Endothelial cell (in vitro differentiated cells): ENCODE results near the gene RBMS3. TPM values are rescaled to one million over a fixed set of nuclear protein-coding genes. Genes with fewer than 3 reads are reported as not detected.

Source experiments
- DNase-seq: peaks from one replicate; pipeline ENCODE4 v3.0.0; 2021; ENCODE audit warnings: low spot score
- H3K27ac Mint-ChIP-seq: one replicate; pipeline ENCODE4 v1.8.0; 2021; ENCODE audit warnings: mixed read lengths, inconsistent platforms; ENCODE audit not compliant: unreplicated experiment
- H3K27me3 Mint-ChIP-seq: one replicate; pipeline ENCODE4 v1.8.0; 2021; ENCODE audit warnings: mild to moderate bottlenecking, moderate library complexity, mixed read lengths, inconsistent platforms; ENCODE audit not compliant: unreplicated experiment
- H3K36me3 Mint-ChIP-seq: one replicate; pipeline ENCODE4 v1.8.0; 2021; ENCODE audit warnings: mild to moderate bottlenecking, low read depth, mixed read lengths, inconsistent platforms; ENCODE audit not compliant: unreplicated experiment
- H3K4me1 Mint-ChIP-seq: one replicate; pipeline ENCODE4 v1.8.0; 2021; ENCODE audit warnings: mild to moderate bottlenecking, mixed read lengths, inconsistent platforms; ENCODE audit not compliant: unreplicated experiment
- H3K4me3 Mint-ChIP-seq: one replicate; pipeline ENCODE4 v1.8.0; 2021; ENCODE audit warnings: mild to moderate bottlenecking, mixed read lengths, inconsistent platforms; ENCODE audit not compliant: unreplicated experiment
- H3K9me3 Mint-ChIP-seq: one replicate; pipeline ENCODE4 v1.8.0; 2021; ENCODE audit warnings: mixed read lengths, inconsistent platforms; ENCODE audit not compliant: unreplicated experiment
- total RNA-seq: library from RNA; stranded (reverse); fragmentation: NEBNext Ultra II Directional; extraction: Animal tissue kit (Norgen Biotek cat#: 25700); gene quantifications from one replicate; pipeline ENCODE4 v1.2.1, GENCODE V29; 2021; ENCODE audit not compliant: unreplicated experiment
- TF ChIP-seq, protein P1 (sequence below): fragments of 200-600 bp; sonication (generic); IDR thresholded peaks from one replicate; pipeline ENCODE4 v1.5.0; 2021; ENCODE audit warnings: antibody characterized with exemption; ENCODE audit not compliant: unreplicated experiment

The RBMS3 gene
- total RNA-seq, 1 donor from 2014 or later: 30.9 TPM

- Mint-ChIP-seq H3K9me3 (no peaks in the 10 kb centered on the region), H3K4me1 (no peaks in the 10 kb centered on the region), H3K27ac (no peak overlapping the region), H3K36me3 (no peaks in the 10 kb centered on the region), H3K4me3 (no peak overlapping the region), H3K27me3 (no peaks in the 10 kb centered on the region)
- DNase-seq: no peak
- TF ChIP-seq, protein P1, sequence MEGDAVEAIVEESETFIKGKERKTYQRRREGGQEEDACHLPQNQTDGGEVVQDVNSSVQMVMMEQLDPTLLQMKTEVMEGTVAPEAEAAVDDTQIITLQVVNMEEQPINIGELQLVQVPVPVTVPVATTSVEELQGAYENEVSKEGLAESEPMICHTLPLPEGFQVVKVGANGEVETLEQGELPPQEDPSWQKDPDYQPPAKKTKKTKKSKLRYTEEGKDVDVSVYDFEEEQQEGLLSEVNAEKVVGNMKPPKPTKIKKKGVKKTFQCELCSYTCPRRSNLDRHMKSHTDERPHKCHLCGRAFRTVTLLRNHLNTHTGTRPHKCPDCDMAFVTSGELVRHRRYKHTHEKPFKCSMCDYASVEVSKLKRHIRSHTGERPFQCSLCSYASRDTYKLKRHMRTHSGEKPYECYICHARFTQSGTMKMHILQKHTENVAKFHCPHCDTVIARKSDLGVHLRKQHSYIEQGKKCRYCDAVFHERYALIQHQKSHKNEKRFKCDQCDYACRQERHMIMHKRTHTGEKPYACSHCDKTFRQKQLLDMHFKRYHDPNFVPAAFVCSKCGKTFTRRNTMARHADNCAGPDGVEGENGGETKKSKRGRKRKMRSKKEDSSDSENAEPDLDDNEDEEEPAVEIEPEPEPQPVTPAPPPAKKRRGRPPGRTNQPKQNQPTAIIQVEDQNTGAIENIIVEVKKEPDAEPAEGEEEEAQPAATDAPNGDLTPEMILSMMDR: no peak
Observed at GRCh38 chr3:29544701-29545363, 264.0 kb downstream of the RBMS3 start.

GRCh38 chr3:29545615-29546014 is 264.7 kb downstream of the RBMS3 start:
- no peaks in the 10 kb centered on the region for H3K36me3 Mint-ChIP-seq
- H3K27me3 Mint-ChIP-seq: no peaks in the 10 kb centered on the region
- no peak for DNase-seq
- no peak overlapping the region for H3K4me3 Mint-ChIP-seq
- no peak overlapping the region for H3K27ac Mint-ChIP-seq
- no peaks in the 10 kb centered on the region for H3K4me1 Mint-ChIP-seq
- TF ChIP-seq, protein P1: no peak
- H3K9me3 Mint-ChIP-seq: no peaks in the 10 kb centered on the region

GRCh38 chr3:29552051-29552450 is 271.2 kb downstream of the RBMS3 start:
- peaks cover 1% of the 10 kb centered on the region for H3K4me1 Mint-ChIP-seq
- no peak overlapping the region for H3K4me3 Mint-ChIP-seq
- TF ChIP-seq, protein P1: no peak
- no peaks in the 10 kb centered on the region for H3K9me3 Mint-ChIP-seq
- no peaks in the 10 kb centered on the region for H3K27me3 Mint-ChIP-seq
- H3K36me3 Mint-ChIP-seq: no peaks in the 10 kb centered on the region
- DNase-seq: no peak
- H3K27ac Mint-ChIP-seq: no peak overlapping the region

GRCh38 chr3:29554566-29554965 is 273.7 kb downstream of the RBMS3 start:
- TF ChIP-seq, protein P1: no peak
- Mint-ChIP-seq H3K27me3 (no peaks in the 10 kb centered on the region), H3K9me3 (no peaks in the 10 kb centered on the region), H3K4me1 (peaks cover 12% of the 10 kb centered on the region), H3K27ac (no peak overlapping the region), H3K4me3 (no peak overlapping the region), H3K36me3 (no peaks in the 10 kb centered on the region)
- no peak for DNase-seq

GRCh38 chr3:29555590-29555989 is 274.7 kb downstream of the RBMS3 start:
- Mint-ChIP-seq H3K36me3 (no peaks in the 10 kb centered on the region), H3K27me3 (no peaks in the 10 kb centered on the region), H3K27ac (no peak overlapping the region), H3K9me3 (no peaks in the 10 kb centered on the region), H3K4me1 (peaks cover 12% of the 10 kb centered on the region), H3K4me3 (no peak overlapping the region)
- TF ChIP-seq, protein P1: no peak
- DNase-seq: no peak
